GM18858 (cell line): Measurements from ENCODE around the gene SV2A.

Experiments used
- ATAC-seq: cut with Tn5 transposase; IDR thresholded peaks from one replicate; pipeline ENCODE4 v1.9.1; 2021; ENCODE audit not compliant: unreplicated experiment

Gene SV2A

DNA sequence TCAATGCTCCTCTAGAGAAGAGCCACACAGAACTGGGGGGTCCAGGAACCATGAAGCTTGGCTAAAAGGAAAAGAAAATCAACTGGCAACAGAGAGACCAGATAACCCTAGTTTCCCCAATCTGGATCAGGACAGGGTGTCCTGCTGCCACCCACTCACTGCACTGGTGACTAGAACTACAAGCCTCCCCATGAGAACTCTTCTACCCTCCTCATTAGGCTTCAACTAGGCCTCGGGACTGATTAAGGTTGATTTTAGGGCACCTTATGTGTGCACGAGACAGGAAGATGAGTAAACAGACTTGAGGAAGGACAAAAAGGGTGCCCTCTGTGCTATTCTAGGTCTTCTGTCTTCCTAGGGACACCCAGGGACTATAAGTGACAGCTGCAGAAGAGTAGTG is 12.2 kb upstream of the SV2A start:
- ATAC-seq: no peak

DNA sequence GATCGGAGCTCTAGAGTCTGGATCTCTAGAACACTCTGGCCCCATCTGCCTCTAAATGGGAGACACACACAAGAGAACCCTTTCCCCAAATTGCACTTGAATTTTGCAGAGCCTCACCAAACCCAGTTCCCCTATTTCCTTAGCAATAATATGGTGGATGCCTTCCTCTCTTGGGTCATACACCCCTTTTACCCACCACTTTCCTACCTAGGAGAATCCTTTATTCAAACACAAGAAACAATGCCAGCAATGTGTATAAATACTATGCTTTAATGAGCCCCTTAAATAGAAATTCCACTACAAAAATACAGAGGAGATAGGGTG is 10.7 kb upstream of the SV2A start:
- ATAC-seq: no peak

DNA sequence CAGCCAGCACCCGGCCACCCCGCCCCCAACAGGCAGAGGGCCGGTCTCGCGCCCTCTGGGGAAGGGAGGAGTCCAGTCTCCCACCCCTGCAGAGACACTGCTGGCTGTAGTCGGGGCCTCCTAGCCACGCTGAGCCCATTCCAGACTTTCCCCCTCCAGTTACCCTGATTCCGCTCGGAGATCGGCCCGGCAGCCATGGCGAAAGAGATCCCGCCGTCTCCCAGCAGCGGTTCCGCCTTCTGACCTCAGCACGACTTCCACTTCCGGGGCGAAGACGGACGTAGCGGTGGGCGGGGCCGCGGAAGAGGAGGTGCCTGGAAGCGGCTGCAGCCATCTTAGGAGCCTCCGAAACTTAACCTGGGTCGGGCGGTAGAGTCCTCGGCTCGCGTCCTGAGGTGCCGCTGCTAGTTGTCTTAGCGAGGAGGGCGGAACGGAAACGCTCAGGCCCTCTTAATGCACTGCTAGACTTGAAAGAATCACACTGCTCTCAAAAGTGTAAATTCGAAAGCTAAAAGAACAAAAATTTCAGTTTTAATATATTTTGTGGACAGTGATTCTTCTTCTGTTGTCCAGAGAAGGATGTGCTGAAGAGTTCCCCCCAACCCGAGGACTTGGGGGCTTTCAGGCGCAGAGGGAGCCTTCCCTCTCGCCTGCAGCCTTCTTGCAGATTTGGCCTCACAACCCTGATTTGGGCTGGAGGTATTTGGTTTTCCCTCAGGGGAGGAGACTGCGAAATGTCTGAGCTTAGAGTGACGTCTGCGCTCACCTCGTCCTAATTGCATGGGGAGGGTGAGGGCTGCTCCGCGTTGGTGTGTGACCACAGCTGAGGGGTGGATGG is 10.1 kb upstream of the SV2A start, which contains the start of gene SF3B4:
TSS of gene SF3B4 (minus strand) at position 241 of the 838 bp plus-strand sequence. CDS start at position 197, 44 bp downstream.
- peak; percentile 73 for ATAC-seq

DNA sequence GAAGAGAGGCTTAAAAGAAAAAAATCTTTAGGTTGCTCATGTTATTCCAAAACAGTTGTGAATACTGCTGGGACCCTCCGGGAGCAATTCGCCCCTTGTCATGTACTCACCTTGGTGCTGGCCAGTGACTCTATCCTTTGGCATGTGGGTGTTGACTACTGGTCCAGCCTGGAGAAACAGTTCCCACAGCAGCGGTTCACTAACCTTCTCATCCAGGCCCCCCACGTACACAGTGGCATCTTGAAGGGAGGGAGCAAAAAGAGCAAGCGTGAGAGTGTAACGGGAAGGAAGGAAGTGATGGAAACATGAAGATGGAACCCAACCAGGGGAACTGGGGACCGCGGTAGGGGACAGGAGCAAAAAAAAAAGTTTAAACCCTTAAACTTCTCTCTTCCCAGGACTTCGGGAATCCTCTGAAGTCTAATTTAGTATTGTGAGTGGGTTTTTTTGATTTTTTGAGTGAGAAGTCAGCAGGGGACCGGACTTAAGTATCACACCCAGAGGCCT is 9.5 kb upstream of the SV2A start:
- ATAC-seq: no peak

DNA sequence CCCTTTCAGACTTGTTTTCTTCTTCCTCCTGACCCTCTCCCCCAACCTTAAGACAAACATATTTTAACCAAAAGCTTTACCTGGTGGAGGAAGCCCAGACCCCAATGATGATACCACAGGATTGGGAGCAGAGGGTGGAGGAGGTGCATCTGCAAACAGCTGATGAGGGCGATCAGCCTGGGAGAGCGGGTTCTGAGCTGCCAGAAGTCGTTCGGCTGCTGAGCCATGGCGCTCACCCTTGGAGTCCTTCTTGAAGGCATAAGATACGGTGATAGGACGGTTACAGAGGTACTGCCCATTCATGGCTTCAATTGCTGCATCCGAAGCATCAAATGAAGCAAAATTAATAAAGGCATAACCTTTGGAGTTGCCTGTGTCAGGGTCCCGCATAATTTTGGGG is 8.7 kb upstream of the SV2A start:
- ATAC-seq: no peak

DNA sequence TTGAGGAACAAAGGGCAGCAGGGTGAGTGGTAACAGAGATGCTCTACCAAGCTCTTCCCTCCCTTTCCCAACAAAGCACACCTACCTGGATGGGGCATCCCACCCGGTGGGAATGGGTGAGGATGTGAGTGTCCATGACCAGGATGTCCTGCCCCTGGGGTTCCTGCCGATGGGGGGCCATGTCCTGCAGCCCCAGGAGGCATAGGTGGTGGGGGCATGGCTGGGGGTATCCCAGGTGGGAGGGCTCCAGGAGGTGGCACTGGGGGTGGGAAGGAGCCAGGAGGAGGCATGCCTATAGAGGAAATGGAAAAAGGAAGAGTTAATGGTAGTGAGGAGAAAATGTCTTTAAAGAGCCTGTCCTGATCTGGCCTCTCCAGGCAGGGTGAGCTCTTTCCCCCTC is 8.1 kb upstream of the SV2A start:
- ATAC-seq: no peak

DNA sequence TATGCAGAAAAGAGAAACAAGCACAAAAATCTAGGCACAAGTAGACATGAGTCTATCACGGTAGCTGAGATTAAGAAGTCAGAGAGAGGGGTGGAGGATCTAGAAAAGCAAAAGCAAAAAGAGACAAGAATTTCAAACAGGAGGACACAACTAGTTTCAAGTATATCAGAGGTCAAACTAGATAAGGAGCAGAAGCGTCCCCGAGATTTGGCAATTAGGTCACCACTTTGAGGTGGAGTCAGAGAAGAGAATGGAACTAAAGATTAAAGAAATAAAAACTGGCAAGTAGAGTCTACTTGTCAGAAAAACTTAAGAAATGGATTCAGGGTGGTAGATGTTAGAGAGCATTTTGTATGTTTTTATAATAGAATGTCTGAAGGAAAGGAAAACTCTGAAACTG is 7.7 kb upstream of the SV2A start:
- no peak for ATAC-seq

GRCh38 chr1:149923626-149924025 is 6.0 kb upstream of the SV2A start:
- ATAC-seq: no peak

GRCh38 chr1:149916898-149917252 is 769 bp downstream of the SV2A start:
- ATAC-seq: no peak

DNA sequence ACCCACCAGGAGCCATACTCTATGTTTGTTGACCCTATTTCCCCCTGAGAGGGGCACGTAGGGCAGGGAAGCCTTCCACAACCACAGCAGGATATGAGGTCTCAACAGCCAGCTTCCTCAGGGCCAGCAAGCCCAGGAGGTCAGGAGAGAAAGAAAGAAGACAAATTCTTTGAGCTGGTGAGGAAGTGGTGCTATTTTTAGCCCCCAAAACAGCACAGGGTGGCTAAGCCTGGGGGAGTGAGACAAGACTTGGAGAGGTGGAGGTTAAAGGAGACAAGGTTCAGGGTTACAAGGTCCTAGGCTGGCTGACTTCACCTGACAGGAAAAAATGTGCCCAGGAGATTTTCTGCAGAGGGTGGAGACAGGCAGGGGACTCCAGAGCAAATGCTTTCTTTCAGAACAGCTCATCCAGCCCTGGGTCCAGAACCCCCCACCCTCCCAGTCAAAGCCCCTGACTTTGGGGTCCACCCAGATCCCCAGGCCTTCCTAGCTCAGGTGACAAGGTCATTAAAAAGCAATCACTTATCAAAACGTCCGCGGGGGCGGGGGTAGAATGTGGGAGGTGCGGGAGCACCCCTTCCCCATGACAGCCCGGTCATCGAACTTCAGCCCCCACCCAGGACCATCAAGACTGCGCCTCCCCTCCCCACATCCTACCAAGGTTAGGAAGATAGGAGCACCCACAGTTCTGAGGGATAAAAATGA is 1.3 kb downstream of the SV2A start:
- ATAC-seq: no peak

DNA sequence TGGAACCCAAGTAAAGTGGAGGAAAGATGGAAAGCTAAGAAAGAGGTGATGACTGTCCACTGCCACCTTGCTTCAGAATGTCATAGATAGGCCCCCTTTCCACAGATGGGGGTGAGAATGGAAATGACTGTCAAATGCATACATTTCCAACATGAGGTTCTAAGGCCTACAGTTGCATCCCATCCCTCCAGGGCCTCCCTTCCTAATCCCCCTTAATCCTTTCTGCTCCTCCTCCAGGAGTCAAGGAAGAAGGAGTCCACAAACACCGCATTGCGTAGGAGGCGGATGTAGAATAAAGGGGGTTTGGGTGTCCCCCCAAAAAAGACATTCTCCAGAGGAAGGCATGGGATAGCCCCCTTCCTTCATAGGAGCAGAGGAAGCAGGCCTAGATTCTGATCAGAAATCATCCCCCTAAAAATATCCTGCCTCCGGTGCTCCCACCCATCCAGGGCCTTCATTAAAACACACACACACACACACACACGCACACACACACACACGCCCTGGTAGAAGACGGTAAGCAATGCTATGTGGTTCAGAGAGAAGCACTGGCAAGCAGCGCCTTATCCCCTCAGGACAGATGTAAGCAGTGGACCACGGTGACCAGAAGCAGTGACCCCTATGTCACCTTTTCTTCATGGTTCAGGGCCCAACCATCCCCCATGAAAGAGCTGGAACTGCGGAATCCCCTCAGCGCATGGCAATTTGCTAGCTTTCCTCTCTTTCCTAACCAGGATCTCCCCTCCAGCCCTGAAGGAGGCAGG is 2.0 kb downstream of the SV2A start:
- no peak for ATAC-seq

DNA sequence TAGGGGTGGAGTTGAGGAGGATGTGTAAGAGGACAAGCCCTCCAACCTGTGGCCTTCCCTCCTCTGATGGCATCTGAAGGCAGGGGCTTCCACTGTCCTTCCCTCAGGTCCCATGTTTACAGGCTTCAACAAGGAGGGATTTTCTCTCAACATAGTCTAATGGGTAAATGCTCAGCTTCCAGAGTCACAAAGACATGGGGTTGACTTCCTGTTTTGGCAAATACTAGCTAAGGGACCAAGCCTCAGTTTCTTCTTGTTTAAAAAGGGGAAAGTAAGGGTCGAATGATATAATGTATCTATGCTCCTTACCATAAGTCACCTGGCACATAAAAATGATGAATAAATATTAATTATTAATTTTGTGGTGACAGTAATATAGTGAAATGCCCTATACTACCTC is 3.1 kb downstream of the SV2A start:
- no peak for ATAC-seq

DNA sequence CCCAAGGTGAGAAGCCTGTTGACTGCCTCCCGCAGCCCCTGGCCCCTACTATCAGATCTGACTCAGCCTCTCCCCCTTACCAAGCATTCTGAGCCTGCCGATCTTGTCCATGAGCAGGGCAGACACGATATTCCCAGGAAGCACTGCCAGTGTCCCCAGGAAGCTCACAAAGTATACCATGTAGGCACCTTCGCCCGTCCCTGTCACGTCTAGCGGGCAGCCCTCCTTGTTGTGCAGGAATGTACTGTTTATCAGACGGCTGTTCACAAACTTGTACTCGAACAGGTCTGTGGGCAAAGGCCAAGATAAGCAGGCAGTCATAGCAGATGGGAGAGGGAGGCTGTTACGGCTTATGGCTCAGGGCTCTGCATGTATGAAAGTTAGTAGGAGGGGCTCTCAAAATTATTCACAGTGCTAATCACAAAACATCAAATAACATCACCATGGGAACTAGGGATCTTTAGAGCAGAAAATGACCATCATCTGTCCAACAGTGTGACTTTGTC is 11.0 kb downstream of the SV2A start:
- ATAC-seq: no peak

GRCh38 chr1:149903836-149904491 is 13.7 kb downstream of the SV2A start:
- ATAC-seq: no peak

DNA sequence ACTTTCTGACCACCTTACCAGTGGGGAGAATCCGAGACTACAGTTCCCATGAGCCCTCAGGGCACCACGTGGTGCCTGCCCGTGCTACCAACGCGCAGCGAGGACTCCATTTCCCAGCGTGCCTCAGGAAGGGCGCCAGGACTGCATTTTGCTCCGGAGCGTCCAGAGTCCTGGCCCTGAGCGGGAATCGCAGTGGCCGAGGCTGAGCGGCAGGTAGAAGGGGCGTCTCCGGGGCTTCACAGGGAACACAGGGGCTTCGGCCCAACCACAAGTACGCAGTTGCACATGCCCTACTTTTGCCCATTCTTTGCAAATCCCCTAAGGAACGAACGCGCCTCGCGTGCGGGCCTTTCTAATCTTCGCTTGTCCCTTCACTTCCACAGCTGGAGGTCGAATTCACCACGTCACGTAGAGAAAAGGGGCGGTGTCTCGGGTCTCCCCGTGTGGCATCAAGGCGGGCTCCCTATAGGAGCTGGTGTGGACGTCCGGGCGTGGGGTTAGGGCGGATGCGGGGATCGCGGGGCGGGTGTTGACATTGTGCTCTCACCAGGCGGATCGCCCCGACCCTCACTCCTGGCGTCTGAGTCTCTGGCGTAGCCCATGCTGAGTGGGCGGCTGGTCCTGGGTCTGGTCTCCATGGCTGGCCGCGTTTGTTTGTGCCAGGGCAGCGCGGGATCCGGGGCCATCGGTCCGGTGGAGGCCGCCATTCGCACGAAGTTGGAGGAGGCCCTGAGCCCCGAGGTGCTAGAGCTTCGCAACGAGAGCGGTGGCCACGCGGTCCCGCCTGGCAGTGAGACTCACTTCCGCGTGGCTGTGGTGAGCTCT is 18.0 kb downstream of the SV2A start, which contains the start of gene BOLA1:
TSS of gene BOLA1 (plus strand) at position 109 of the 825 bp plus-strand sequence. CDS start at position 601, 492 bp downstream.
- peak; percentile 73 for ATAC-seq

- ATAC-seq: no peak
Observed at GRCh38 chr1:149896575-149896974, 21.1 kb downstream of the SV2A start.

- ATAC-seq: no peak
Observed at GRCh38 chr1:149888999-149889289, 28.7 kb downstream of the SV2A start.

- no peak for ATAC-seq
Observed at GRCh38 chr1:149888247-149888998, 29.2 kb downstream of the SV2A start.

DNA sequence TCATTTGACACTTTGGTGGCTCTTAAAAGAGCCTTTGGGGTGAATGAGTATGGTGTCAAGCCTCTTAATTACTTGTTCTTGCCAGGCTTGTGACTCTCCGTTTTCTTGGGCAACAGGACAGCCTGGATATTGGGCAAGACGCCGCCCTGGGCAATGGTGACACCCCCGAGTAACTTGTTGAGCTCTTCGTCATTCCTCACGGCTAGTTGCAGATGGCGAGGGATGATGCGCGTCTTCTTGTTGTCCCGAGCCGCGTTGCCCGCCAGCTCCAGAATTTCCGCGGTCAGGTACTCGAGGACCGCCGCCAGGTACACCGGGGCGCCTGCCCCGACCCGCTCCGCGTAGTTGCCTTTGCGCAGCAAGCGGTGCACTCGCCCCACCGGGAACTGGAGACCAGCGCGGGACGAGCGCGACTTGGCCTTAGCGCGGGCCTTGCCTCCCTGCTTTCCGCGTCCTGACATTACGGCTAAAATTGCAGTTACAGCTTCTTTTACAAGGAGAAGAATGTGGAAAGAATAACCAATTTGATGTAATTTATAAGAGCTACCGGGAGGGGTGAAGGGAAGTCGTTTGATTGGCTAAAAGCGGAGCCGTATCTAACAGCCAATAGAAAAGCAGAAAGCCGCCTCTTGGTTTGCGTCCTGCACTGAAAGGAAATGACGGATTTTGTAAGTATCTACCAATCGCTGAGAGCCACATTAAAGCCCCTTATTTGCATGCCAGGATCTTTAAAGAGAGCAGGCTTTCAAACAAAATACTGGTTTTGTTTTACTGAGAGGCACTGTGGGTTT is 30.0 kb downstream of the SV2A start:
- ATAC-seq: peak; percentile 35
